ENCODE data around the gene ABTB2. TPM values are rescaled to one million over a fixed set of nuclear protein-coding genes. Genes with fewer than 3 reads are reported as not detected.

Gene ABTB2
- polyA plus RNA-seq, 1 of the 3 experiments (the other 2 are of a cell fraction): 7.8 TPM

DNA sequence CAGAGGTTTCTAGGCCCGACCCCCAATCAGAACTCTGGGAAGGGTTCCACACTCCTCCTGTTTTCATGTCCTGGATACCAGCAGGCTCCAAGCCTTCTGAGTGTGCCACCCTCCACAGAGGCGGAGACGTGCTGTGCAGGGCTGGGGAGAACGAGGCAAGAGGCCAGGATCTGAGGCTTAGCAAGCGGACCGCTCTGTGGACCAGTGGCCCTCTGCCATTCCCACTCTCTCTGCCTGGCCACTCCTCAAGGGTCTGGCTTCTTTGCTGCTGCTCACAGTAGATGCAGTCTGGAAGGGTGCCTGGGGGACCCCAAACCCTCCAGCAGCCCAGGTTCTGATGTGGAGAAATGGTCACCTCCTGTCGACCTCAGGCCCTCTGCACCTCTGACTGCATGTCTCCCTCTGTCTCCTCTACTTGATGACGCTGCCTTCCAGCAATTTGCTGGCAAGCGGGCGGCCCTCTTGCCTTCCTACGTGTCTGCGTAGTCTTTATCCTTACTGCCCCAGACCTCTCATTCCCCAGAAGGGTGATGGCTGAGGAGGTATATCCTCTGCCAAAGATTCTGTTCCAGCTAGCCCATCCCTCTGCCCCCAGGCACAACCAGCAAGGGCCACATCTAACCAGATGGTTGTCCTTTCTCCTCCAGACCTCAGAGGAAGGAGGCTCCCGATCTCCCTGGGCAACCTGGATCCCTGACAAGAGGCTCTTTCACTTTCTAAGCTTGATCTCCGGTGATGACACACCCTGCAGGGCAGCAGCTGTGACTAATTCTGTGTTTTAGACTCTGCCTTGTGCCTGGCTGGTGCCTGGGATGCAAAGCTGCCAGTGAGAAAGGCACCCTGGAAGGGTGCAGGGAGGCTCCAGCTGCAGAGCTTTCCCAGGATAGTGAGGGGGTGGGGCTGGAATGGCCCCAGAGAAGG, 165.1 kb downstream of the ABTB2 start:
- Histone ChIP-seq H3K9me2 (no peaks in the 10 kb centered on the region), H2AFZ (ENCODE audit: low read depth) (peak overlapping the region; percentile 47; the same call in 1 of the 2 replicates), H3K9ac (peak overlapping the region; percentile 58), H3K27me3 (ENCODE audit: insufficient read depth) (no peaks in the 10 kb centered on the region), H4K20me1 (ENCODE audit: insufficient read depth) (no peaks in the 10 kb centered on the region), H3K79me2 (ENCODE audit: insufficient read depth) (no peaks in the 10 kb centered on the region), H3K4me3 (ENCODE audit: low read depth in 2 of 2, low read length in 1 of 2) (peak overlapping the region; percentile 17 to 32; a peak in 2 of 4 replicates), H3K27ac (ENCODE audit: low read depth in 2 of 2, low read length in 1 of 2) (peak overlapping the region; percentile 66 to 87), H3K4me1 (ENCODE audit: control insufficient read depth in 1 of 2, insufficient read depth in 2 of 2, low read depth in 1 of 2, low read length in 1 of 2) (peaks cover 21 to 30% of the 10 kb centered on the region in 2 experiments; a peak in 3 of 4 replicates), H3F3A (replicated peaks; ENCODE audit: insufficient read depth) (peaks cover 17% of the 10 kb centered on the region), H3K9me3 (no peaks in the 10 kb centered on the region), H3K36me3 (replicated peaks in 1 of 2; ENCODE audit: control insufficient read depth in 1 of 2, insufficient read depth in 2 of 2, low read length in 1 of 2) (no peaks in the 10 kb centered on the region), H3K4me2 (peak overlapping the region; percentile 57)
- 62% methylated on average over 9 of the region's 14 CpGs for whole genome bisulfite sequencing (ENCODE audit: low lambda C conversion rate)
- CTCF ChIA-PET: interaction anchor here (0.9 to 3.9 kb wide), 4 partner anchors 10 to 68 kb away, joined by 3 to 15 read pairs (median 4); no protein-coding TSS in a partner anchor
- DNase-seq: peak; percentile 69
- POLR2A ChIA-PET: interaction anchor here (0.5 to 0.6 kb wide), 2 partner anchors 55 to 173 kb away, joined by 3 read pairs; no protein-coding TSS in a partner anchor
- TF ChIP-seq, protein P1, sequence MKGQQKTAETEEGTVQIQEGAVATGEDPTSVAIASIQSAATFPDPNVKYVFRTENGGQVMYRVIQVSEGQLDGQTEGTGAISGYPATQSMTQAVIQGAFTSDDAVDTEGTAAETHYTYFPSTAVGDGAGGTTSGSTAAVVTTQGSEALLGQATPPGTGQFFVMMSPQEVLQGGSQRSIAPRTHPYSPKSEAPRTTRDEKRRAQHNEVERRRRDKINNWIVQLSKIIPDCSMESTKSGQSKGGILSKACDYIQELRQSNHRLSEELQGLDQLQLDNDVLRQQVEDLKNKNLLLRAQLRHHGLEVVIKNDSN (IDR thresholded peaks at IDR 0.05; ENCODE audit: borderline replicate concordance, low read depth): no peak
- no peak for TF ChIP-seq EZH2phosphoT487 (IDR thresholded peaks at IDR 0.05; ENCODE audit: borderline replicate concordance, low read depth)
- peak; percentile 56; the same call in 1 of the 2 replicates for TF ChIP-seq TAF1 (IDR thresholded peaks at IDR 0.05; ENCODE audit: borderline replicate concordance, low read depth, low read length)
- TF ChIP-seq POLR2AphosphoS5 (IDR thresholded peaks at IDR 0.05; ENCODE audit: low read depth, low read length): peak; percentile 35; the same call in 1 of the 2 replicates
- no peak for TF ChIP-seq GABPA (IDR thresholded peaks at IDR 0.05; ENCODE audit: low read depth)
- peak; percentile 7; the same call in 1 of the 2 replicates for TF ChIP-seq RAD21 (IDR thresholded peaks at IDR 0.05; ENCODE audit: low read length)
- TF ChIP-seq, protein P2, sequence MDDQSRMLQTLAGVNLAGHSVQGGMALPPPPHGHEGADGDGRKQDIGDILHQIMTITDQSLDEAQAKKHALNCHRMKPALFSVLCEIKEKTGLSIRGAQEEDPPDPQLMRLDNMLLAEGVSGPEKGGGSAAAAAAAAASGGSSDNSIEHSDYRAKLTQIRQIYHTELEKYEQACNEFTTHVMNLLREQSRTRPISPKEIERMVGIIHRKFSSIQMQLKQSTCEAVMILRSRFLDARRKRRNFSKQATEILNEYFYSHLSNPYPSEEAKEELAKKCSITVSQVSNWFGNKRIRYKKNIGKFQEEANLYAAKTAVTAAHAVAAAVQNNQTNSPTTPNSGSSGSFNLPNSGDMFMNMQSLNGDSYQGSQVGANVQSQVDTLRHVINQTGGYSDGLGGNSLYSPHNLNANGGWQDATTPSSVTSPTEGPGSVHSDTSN (IDR thresholded peaks at IDR 0.05): peak; percentile 75
- peak; percentile 92 for TF ChIP-seq TCF12 (IDR thresholded peaks at IDR 0.05)
- TF ChIP-seq, protein P3, sequence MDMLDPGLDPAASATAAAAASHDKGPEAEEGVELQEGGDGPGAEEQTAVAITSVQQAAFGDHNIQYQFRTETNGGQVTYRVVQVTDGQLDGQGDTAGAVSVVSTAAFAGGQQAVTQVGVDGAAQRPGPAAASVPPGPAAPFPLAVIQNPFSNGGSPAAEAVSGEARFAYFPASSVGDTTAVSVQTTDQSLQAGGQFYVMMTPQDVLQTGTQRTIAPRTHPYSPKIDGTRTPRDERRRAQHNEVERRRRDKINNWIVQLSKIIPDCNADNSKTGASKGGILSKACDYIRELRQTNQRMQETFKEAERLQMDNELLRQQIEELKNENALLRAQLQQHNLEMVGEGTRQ (IDR thresholded peaks at IDR 0.05; ENCODE audit: borderline replicate concordance, low read depth, low read length): no peak
- TF ChIP-seq YY1 (IDR thresholded peaks at IDR 0.05; ENCODE audit: low read depth): no peak
- TF ChIP-seq FOSL2 (IDR thresholded peaks at IDR 0.05; ENCODE audit: borderline replicate concordance, low read depth): peak; percentile 87
- no peak for TF ChIP-seq GATA2 (CRISPR knock-in tag; IDR thresholded peaks at IDR 0.05)
- peak; percentile 71 for TF ChIP-seq JUND (IDR thresholded peaks at IDR 0.05)
- TF ChIP-seq, protein P4, sequence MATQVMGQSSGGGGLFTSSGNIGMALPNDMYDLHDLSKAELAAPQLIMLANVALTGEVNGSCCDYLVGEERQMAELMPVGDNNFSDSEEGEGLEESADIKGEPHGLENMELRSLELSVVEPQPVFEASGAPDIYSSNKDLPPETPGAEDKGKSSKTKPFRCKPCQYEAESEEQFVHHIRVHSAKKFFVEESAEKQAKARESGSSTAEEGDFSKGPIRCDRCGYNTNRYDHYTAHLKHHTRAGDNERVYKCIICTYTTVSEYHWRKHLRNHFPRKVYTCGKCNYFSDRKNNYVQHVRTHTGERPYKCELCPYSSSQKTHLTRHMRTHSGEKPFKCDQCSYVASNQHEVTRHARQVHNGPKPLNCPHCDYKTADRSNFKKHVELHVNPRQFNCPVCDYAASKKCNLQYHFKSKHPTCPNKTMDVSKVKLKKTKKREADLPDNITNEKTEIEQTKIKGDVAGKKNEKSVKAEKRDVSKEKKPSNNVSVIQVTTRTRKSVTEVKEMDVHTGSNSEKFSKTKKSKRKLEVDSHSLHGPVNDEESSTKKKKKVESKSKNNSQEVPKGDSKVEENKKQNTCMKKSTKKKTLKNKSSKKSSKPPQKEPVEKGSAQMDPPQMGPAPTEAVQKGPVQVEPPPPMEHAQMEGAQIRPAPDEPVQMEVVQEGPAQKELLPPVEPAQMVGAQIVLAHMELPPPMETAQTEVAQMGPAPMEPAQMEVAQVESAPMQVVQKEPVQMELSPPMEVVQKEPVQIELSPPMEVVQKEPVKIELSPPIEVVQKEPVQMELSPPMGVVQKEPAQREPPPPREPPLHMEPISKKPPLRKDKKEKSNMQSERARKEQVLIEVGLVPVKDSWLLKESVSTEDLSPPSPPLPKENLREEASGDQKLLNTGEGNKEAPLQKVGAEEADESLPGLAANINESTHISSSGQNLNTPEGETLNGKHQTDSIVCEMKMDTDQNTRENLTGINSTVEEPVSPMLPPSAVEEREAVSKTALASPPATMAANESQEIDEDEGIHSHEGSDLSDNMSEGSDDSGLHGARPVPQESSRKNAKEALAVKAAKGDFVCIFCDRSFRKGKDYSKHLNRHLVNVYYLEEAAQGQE (IDR thresholded peaks at IDR 0.05; ENCODE audit: low read depth, low read length): 0 out of 2 replicates have a peak, but pooled peaks have one; percentile 34
- peak; percentile 36 for TF ChIP-seq CHD2 (IDR thresholded peaks at IDR 0.05; ENCODE audit: low read length, partially characterized antibody)
- peak; percentile 87 for TF ChIP-seq NFIC (IDR thresholded peaks at IDR 0.05; ENCODE audit: borderline replicate concordance)
- TF ChIP-seq, protein P5, sequence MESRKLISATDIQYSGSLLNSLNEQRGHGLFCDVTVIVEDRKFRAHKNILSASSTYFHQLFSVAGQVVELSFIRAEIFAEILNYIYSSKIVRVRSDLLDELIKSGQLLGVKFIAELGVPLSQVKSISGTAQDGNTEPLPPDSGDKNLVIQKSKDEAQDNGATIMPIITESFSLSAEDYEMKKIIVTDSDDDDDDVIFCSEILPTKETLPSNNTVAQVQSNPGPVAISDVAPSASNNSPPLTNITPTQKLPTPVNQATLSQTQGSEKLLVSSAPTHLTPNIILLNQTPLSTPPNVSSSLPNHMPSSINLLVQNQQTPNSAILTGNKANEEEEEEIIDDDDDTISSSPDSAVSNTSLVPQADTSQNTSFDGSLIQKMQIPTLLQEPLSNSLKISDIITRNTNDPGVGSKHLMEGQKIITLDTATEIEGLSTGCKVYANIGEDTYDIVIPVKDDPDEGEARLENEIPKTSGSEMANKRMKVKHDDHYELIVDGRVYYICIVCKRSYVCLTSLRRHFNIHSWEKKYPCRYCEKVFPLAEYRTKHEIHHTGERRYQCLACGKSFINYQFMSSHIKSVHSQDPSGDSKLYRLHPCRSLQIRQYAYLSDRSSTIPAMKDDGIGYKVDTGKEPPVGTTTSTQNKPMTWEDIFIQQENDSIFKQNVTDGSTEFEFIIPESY (IDR thresholded peaks at IDR 0.05; ENCODE audit: borderline replicate concordance, low read depth): no peak
- TF ChIP-seq ELF1 (IDR thresholded peaks at IDR 0.05): no peak
- TF ChIP-seq RXRA (IDR thresholded peaks at IDR 0.05; ENCODE audit: borderline replicate concordance, low read depth): peak; percentile 55; the same call in 1 of the 2 replicates
- TF ChIP-seq, protein P6, sequence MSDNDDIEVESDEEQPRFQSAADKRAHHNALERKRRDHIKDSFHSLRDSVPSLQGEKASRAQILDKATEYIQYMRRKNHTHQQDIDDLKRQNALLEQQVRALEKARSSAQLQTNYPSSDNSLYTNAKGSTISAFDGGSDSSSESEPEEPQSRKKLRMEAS (IDR thresholded peaks at IDR 0.05; ENCODE audit: low read depth): 0 out of 2 replicates have a peak, but pooled peaks have one; percentile 29
- TF ChIP-seq, protein P7, sequence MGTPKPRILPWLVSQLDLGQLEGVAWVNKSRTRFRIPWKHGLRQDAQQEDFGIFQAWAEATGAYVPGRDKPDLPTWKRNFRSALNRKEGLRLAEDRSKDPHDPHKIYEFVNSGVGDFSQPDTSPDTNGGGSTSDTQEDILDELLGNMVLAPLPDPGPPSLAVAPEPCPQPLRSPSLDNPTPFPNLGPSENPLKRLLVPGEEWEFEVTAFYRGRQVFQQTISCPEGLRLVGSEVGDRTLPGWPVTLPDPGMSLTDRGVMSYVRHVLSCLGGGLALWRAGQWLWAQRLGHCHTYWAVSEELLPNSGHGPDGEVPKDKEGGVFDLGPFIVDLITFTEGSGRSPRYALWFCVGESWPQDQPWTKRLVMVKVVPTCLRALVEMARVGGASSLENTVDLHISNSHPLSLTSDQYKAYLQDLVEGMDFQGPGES (IDR thresholded peaks at IDR 0.05; ENCODE audit: low read depth, low read length): no peak

All from SK-N-SH (cell line).